ENCODE data around the gene FANCG.

FANCG gene

GRCh38 chr9:35042891-35043545 lies 36.7 kb downstream of the FANCG start:
- no peak overlapping the region for H3K4me3 ChIP-seq (ENCODE audit: low read depth, low read length)
- no peak for TF ChIP-seq CTCF (IDR thresholded peaks at IDR 0.05; ENCODE audit: low read depth, low read length)

- H3K4me3 ChIP-seq (ENCODE audit: low read depth, low read length): no peak overlapping the region
- no peak for TF ChIP-seq CTCF (IDR thresholded peaks at IDR 0.05; ENCODE audit: low read depth, low read length)
Measured at GRCh38 chr9:35042081-35042604, 37.6 kb downstream of the FANCG start.

GRCh38 chr9:35035851-35036701 lies 43.7 kb downstream of the FANCG start:
- TF ChIP-seq CTCF (IDR thresholded peaks at IDR 0.05; ENCODE audit: low read depth, low read length): no peak
- H3K4me3 ChIP-seq (ENCODE audit: low read depth, low read length): no peak overlapping the region

GRCh38 chr9:35033101-35033500 lies 46.6 kb downstream of the FANCG start:
- no peak for TF ChIP-seq CTCF (IDR thresholded peaks at IDR 0.05; ENCODE audit: low read depth, low read length)
- H3K4me3 ChIP-seq (ENCODE audit: low read depth, low read length): no peak overlapping the region

GRCh38 chr9:35029852-35030251 lies 49.9 kb downstream of the FANCG start:
- TF ChIP-seq CTCF (IDR thresholded peaks at IDR 0.05; ENCODE audit: low read depth, low read length): no peak
- H3K4me3 ChIP-seq (ENCODE audit: low read depth, low read length): no peak overlapping the region

GRCh38 chr9:35029241-35029640 lies 50.5 kb downstream of the FANCG start:
- H3K4me3 ChIP-seq (ENCODE audit: low read depth, low read length): no peak overlapping the region
- no peak for TF ChIP-seq CTCF (IDR thresholded peaks at IDR 0.05; ENCODE audit: low read depth, low read length)

GRCh38 chr9:35028341-35028740 lies 51.4 kb downstream of the FANCG start:
- TF ChIP-seq CTCF (IDR thresholded peaks at IDR 0.05; ENCODE audit: low read depth, low read length): no peak
- H3K4me3 ChIP-seq (ENCODE audit: low read depth, low read length): no peak overlapping the region
